Measurements from ENCODE around the gene MAB21L2.

Gene MAB21L2

DNA sequence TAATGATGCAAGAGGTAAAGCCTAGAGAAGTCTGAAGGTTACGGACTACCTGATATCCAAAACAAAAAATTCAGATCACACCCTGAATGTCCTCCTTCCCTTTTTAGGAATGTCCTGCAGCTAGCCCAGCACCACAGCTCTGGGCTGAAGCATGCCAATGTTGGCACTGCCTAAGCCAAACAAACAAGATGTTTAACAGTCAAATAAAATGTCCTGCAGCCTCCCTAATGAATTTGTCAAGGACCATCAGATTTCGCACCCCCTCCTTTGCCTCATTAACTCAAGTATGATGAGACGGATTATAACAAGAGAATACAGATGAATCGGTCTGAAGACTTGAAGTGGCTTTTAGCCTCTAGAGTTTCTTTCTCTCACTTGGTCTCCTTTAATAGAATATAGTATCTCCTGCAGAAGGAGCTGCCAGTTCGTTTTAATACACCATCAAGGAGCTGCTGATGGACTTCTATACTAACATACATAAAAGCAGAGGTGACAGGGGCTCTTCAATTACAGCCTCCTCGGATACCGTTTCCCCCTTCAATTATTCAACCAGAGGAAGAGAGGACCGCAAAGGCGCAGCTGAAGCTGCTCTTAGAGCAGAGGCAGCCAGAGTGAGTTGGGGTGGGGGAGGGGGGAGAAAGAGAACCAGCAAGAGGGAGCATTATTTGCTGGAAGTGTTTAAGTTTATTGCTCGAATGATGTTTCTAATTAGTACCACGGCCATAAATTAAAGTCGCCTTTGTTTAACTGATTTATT is 3.0 kb upstream of the MAB21L2 start:
- TF ChIP-seq, protein P1, sequence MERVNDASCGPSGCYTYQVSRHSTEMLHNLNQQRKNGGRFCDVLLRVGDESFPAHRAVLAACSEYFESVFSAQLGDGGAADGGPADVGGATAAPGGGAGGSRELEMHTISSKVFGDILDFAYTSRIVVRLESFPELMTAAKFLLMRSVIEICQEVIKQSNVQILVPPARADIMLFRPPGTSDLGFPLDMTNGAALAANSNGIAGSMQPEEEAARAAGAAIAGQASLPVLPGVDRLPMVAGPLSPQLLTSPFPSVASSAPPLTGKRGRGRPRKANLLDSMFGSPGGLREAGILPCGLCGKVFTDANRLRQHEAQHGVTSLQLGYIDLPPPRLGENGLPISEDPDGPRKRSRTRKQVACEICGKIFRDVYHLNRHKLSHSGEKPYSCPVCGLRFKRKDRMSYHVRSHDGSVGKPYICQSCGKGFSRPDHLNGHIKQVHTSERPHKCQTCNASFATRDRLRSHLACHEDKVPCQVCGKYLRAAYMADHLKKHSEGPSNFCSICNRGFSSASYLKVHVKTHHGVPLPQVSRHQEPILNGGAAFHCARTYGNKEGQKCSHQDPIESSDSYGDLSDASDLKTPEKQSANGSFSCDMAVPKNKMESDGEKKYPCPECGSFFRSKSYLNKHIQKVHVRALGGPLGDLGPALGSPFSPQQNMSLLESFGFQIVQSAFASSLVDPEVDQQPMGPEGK (CRISPR knock-in tag; IDR thresholded peaks at IDR 0.05; ENCODE audit: borderline replicate concordance) = no peak
- peak; percentile 70 for TF ChIP-seq ZNF70 (CRISPR knock-in tag; IDR thresholded peaks at IDR 0.05)

DNA sequence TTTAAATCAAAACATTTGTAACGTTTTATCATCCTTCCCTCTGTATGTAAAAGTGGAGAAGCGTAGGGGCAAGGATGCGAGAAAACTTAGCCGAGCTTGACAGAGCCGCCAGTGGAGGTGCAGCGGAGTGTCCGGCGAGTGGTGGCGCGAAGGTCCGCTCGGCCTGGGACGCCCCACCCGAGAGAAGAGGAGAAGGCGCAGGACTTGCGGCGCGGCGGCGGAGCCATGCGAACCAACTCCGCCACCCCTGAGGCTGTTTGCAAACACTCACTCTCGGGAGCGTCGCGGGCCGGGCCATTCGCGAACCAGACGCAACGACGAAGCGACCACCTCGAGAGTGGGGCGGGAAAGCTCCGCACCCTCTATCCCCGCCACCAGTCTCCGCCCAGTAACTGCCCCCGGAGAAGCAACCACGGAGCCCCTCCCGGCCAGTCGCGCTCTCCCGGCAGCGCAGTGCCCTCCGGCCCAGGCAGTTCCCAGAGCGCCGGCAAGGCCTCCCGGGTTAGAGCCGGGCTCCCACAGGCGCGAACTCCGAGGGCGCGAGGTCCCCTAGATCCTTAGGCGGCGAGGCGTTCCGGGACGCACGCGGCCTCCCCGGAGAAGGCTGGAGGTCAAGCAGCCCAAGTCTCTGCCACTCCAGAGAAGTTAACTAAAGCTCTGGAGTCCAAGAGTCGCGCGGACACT is 2.3 kb upstream of the MAB21L2 start:
- ATAC-seq = peak; percentile 20
- TF ChIP-seq ZFP3 (CRISPR knock-in tag; IDR thresholded peaks at IDR 0.05) = 0 out of 2 replicates have a peak, but pooled peaks have one; percentile 12
- TF ChIP-seq PPARA (CRISPR knock-in tag; IDR thresholded peaks at IDR 0.05; ENCODE audit: borderline replicate concordance) = no peak

More for the DNA sequence above, 3.0 kb upstream of the MAB21L2 start:
- ATAC-seq = no peak

- ATAC-seq = no peak
Observed at GRCh38 chr4:150580306-150580705, 1.6 kb upstream of the MAB21L2 start.

DNA sequence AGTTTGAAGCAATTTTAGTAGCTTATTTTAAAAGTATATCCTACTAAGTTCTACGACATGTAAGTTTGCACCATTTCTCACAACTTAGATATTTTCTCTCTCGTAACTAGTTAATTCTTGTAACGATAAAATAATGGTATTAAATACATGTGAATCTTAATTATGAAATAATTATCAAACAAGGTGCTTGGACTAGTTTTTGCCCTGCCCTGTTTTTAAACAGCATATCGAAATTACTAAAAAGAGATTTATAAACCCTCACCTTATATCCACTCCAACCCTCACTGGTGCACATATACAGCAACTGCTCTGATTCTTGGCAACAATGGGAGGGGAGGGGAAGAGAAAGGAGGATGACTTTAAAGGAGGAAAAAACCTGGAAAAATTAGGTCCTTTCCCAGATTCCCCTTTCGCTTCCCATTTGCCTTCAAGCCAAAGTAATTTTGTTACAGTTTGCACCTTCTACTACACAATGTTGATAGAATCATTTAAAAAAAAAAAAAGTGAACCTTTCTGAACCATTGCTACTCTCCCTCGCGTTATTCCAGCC is 820 bp upstream of the MAB21L2 start:
- no peak for ATAC-seq
- TF ChIP-seq ZFP30 (CRISPR knock-in tag; IDR thresholded peaks at IDR 0.05) (no peak), TSHZ2 (CRISPR knock-in tag; IDR thresholded peaks at IDR 0.05) (no peak), TOX (CRISPR knock-in tag; IDR thresholded peaks at IDR 0.05; ENCODE audit: borderline replicate concordance) (no peak), SNAI2 (CRISPR knock-in tag; IDR thresholded peaks at IDR 0.05) (no peak), ESRRG (CRISPR knock-in tag; IDR thresholded peaks at IDR 0.05) (no peak), BACH2 (CRISPR knock-in tag; IDR thresholded peaks at IDR 0.05; ENCODE audit: borderline replicate concordance) (no peak), CREB5 (CRISPR knock-in tag; IDR thresholded peaks at IDR 0.05; ENCODE audit: low read depth) (no peak), ARNTL (CRISPR knock-in tag; IDR thresholded peaks at IDR 0.05; ENCODE audit: borderline replicate concordance, low read depth) (no peak), PPARA (CRISPR knock-in tag; IDR thresholded peaks at IDR 0.05; ENCODE audit: borderline replicate concordance) (no peak)
- TF ChIP-seq, protein P2, sequence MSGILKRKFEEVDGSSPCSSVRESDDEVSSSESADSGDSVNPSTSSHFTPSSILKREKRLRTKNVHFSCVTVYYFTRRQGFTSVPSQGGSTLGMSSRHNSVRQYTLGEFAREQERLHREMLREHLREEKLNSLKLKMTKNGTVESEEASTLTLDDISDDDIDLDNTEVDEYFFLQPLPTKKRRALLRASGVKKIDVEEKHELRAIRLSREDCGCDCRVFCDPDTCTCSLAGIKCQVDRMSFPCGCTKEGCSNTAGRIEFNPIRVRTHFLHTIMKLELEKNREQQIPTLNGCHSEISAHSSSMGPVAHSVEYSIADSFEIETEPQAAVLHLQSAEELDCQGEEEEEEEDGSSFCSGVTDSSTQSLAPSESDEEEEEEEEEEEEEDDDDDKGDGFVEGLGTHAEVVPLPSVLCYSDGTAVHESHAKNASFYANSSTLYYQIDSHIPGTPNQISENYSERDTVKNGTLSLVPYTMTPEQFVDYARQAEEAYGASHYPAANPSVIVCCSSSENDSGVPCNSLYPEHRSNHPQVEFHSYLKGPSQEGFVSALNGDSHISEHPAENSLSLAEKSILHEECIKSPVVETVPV (CRISPR knock-in tag; IDR thresholded peaks at IDR 0.05) = no peak

More at GRCh38 chr4:150580306-150580705, 1.6 kb upstream of the MAB21L2 start:
- no peak for TF ChIP-seq TCF4 (CRISPR knock-in tag; IDR thresholded peaks at IDR 0.05; ENCODE audit: borderline replicate concordance)
- TF ChIP-seq GLIS3 (CRISPR knock-in tag; IDR thresholded peaks at IDR 0.05) = no peak
- no peak for TF ChIP-seq TSHZ2 (CRISPR knock-in tag; IDR thresholded peaks at IDR 0.05)
- TF ChIP-seq, protein P3, sequence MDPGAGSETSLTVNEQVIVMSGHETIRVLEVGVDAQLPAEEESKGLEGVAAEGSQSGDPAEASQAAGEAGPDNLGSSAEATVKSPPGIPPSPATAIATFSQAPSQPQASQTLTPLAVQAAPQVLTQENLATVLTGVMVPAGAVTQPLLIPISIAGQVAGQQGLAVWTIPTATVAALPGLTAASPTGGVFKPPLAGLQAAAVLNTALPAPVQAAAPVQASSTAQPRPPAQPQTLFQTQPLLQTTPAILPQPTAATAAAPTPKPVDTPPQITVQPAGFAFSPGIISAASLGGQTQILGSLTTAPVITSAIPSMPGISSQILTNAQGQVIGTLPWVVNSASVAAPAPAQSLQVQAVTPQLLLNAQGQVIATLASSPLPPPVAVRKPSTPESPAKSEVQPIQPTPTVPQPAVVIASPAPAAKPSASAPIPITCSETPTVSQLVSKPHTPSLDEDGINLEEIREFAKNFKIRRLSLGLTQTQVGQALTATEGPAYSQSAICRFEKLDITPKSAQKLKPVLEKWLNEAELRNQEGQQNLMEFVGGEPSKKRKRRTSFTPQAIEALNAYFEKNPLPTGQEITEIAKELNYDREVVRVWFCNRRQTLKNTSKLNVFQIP (CRISPR knock-in tag; IDR thresholded peaks at IDR 0.05; ENCODE audit: borderline replicate concordance, low read depth) = no peak

Data from SK-N-SH treated with all-trans-retinoic acid at 6 μM for 48 hours (cell line).